Endothelial cell of umbilical vein (primary cell): ENCODE measurements around the gene AHRR. TPM values are rescaled to one million over a fixed set of nuclear protein-coding genes. Genes with fewer than 3 reads are reported as not detected.
A peak's percentile ranks its signal among the peaks of the same experiment; 100 is the strongest.

Experiments
- BruUV-seq: library from RNA; stranded (reverse); fragments of 400-500 nt; replicated peaks from 2 replicates; lab custom pipeline; 2021; lab: Mats Ljungman, UMichigan
- CTCF ChIA-PET: fragments of 300-600, 350-600 bp; sonication (Branson Sonifier 250); formaldehyde crosslinking; loops from one replicate; lab custom pipeline; 2021; ENCODE audit warnings: antibody characterized with exemption, inconsistent platforms; lab: Charles Lee
- POLR2A ChIA-PET: fragments of 300-600, 350-600 bp; sonication (Branson Sonifier 250); formaldehyde crosslinking; loops from one replicate; lab custom pipeline; 2021; ENCODE audit warnings: antibody characterized with exemption, inconsistent platforms; lab: Charles Lee
- DNase-seq: peaks from one replicate; pipeline ENCODE4 v3.0.0-alpha.2; 2011; ENCODE audit warnings: low read depth, low spot score
- FAIRE-seq: peaks from 2 replicates; lab custom pipeline; 2011; peaks lifted over from hg19 to GRCh38; lab: Jason Lieb, UNC
- H2AFZ ChIP-seq: 2 replicates; pipeline ENCODE4 v1.6.0; 2012; ENCODE audit warnings: low read depth, low read length, control low read depth, inconsistent platforms
- H3K27ac ChIP-seq: 2 replicates; pipeline ENCODE4 v1.5.1; 2011; ENCODE audit warnings: low read depth, mild to moderate bottlenecking, control low read depth, low read length, moderate library complexity; ENCODE audit not compliant: insufficient read depth
- H3K27me3 ChIP-seq, 2 experiments: 2 replicates each; pipeline versions ENCODE4 v1.6.0 to v1.6.1; 2011; ENCODE audit warnings: low read length in 2 of 2, mixed read lengths in 1 of 2; ENCODE audit not compliant: control insufficient read depth in 2 of 2, insufficient read depth in 2 of 2
- H3K36me3 ChIP-seq, 2 experiments: 2 replicates in 1 of 2; 3 replicates in 1 of 2; pipeline ENCODE4 v1.5.1; 2011; ENCODE audit warnings: low read length in 2 of 2, mild to moderate bottlenecking in 1 of 2, moderate library complexity in 1 of 2; ENCODE audit not compliant: control insufficient read depth in 2 of 2, insufficient read depth in 2 of 2; ENCODE audit errors: extremely low read depth in 1 of 2
- H3K4me1 ChIP-seq: 3 replicates; pipeline ENCODE4 v1.5.1; 2011; ENCODE audit warnings: mild to moderate bottlenecking, low read length; ENCODE audit not compliant: control insufficient read depth, insufficient read depth; ENCODE audit errors: extremely low read depth
- H3K4me2 ChIP-seq: 2 replicates; pipeline ENCODE4 v1.6.1; 2011; ENCODE audit warnings: low read length, control low read depth, mixed read lengths; ENCODE audit not compliant: insufficient read depth
- H3K4me3 ChIP-seq, 3 experiments: fragments of 200-600 bp in 1 of 3; sonication (generic), shearing (Covaris generic) in 1 of 3; replicated peaks in 1 of 3; 2 replicates each; pipeline ENCODE4 v1.5.1; 2011 to 2016; ENCODE audit warnings: control low read depth in 3 of 3, low read length in 3 of 3, mild to moderate bottlenecking in 2 of 3, inconsistent platforms in 1 of 3, low read depth in 1 of 3, moderate library complexity in 1 of 3; ENCODE audit not compliant: insufficient read depth in 1 of 3
- H3K79me2 ChIP-seq: 2 replicates; pipeline ENCODE4 v1.6.0; 2012; ENCODE audit warnings: low read length, inconsistent platforms; ENCODE audit not compliant: control insufficient read depth, insufficient read depth
- H3K9ac ChIP-seq: replicated peaks from 2 replicates; pipeline ENCODE3; 2011; ENCODE audit warnings: low read length, control low read depth; ENCODE audit not compliant: insufficient read depth; ENCODE audit errors: extremely low read depth
- H3K9me1 ChIP-seq: replicated peaks from 3 replicates; pipeline ENCODE4 v1.6.0; 2011; ENCODE audit warnings: mild to moderate bottlenecking, low read length; ENCODE audit not compliant: control insufficient read depth, insufficient read depth; ENCODE audit errors: extremely low read depth
- H3K9me3 ChIP-seq: replicated peaks from 2 replicates; pipeline ENCODE4 v1.5.1; 2012; ENCODE audit warnings: low read length, inconsistent platforms; ENCODE audit not compliant: control insufficient read depth, insufficient read depth
- H4K20me1 ChIP-seq: replicated peaks from 2 replicates; pipeline ENCODE3; 2011; ENCODE audit warnings: mild to moderate bottlenecking, low read length; ENCODE audit not compliant: control insufficient read depth, insufficient read depth; ENCODE audit errors: extremely low read depth
- CTCF ChIP-seq, 2 donors: IDR thresholded peaks; 1 replicate in 1 of 2; 2 replicates in 1 of 2; pipeline ENCODE4 v1.5.1; 2011; ENCODE audit warnings: low read length in 2 of 2, mild to moderate bottlenecking in 2 of 2, moderate library complexity in 2 of 2, control low read depth in 1 of 2, inconsistent platforms in 1 of 2, low read depth in 1 of 2; ENCODE audit not compliant: insufficient read depth in 1 of 2; ENCODE audit errors: extremely low read depth in 1 of 2
- JUN ChIP-seq: IDR thresholded peaks from 2 replicates; pipeline ENCODE4 v1.6.1; 2011; ENCODE audit warnings: borderline replicate concordance, low read depth; ENCODE audit not compliant: insufficient read length, insufficient read depth
- MAX ChIP-seq: IDR thresholded peaks from 2 replicates; pipeline ENCODE4 v1.6.1; 2011; ENCODE audit not compliant: insufficient read depth, insufficient read length
- MYC ChIP-seq: IDR thresholded peaks from one replicate; pipeline ENCODE4 v1.6.1; 2011; ENCODE audit warnings: mild to moderate bottlenecking, low read depth, low read length
- dilution Hi-C: fragments of 300-500 bp; cut with MboI; formaldehyde crosslinking; loops from one replicate; pipeline ENCODE4 v1.15.0; 2019; ENCODE audit warnings: low sequenced_read_pairs; ENCODE audit not compliant: extremely low pct_ligation_motif_present
- intact Hi-C: fragments of 100-400 bp; cut with micrococcal nuclease; formaldehyde crosslinking; loops from one replicate; pipeline ENCODE4 v1.10.0; 2022
- polyA plus RNA-seq, 4 experiments: library from polyadenylated mRNA; depleted of rRNA in 3 of 4; stranded (reverse) in 3 of 4; unstranded in 1 of 4; fragments of >200 nt; gene quantifications; 2 replicates each; pipeline versions ENCODE4 v1.2.1 to v1.2.3, GENCODE V29; 2011 to 2012; ENCODE audit warnings: missing spikeins in 1 of 4
- total RNA-seq: library from RNA; stranded (reverse); gene quantifications from 2 replicates; pipeline ENCODE4 v1.2.3, GENCODE V29; 2021

The AHRR gene
- total and polyA plus RNA-seq, 2 donors (not counting 3 experiments of a cell fraction or from before 2014, with no cell fraction given): 3.1 to 7.3 TPM

- dilution Hi-C loops: no loop called here
- intact Hi-C loops: loop anchor here (5.0 kb wide), 1 partner anchor 141 kb away; the partner anchor contains the start of gene CEP72
- no peak for DNase-seq
These were observed 150.2 kb downstream of the AHRR start for GRCh38 chr5:471750-472058.

More at GRCh38 chr5:471750-472058, 150.2 kb downstream of the AHRR start:
- H3K36me3 ChIP-seq: peaks cover 0 to 3% of the 10 kb centered on the region in 2 experiments
- no peak for TF ChIP-seq MAX
- no peak for TF ChIP-seq MYC
- no peak for TF ChIP-seq CTCF (IDR thresholded peaks at IDR 0.05; ENCODE audit: extremely low read depth in 1 of 2, insufficient read depth in 1 of 2, low read depth in 1 of 2, low read length in 2 of 2)
- TF ChIP-seq JUN: no peak
- peaks cover 4% of the 10 kb centered on the region for H3K79me2 ChIP-seq
- no peaks in the 10 kb centered on the region for H3K9me3 ChIP-seq
- H3K4me1 ChIP-seq: peaks cover 6% of the 10 kb centered on the region
- peak overlapping the region; percentile 76 for H3K9ac ChIP-seq
- POLR2A ChIA-PET: interaction anchor here (0.6 kb wide), 1 partner anchor 82 kb away, joined by 5 read pairs; no protein-coding TSS in a partner anchor
- CTCF ChIA-PET: interaction anchor here (3.5 kb wide), 1 partner anchor 25 kb away, joined by 23 read pairs; no protein-coding TSS in a partner anchor
- no peak overlapping the region for H3K27ac ChIP-seq
- BruUV-seq: no TSS peak
- peaks cover 5 to 10% of the 10 kb centered on the region in 2 experiments for H3K27me3 ChIP-seq
- no peaks in the 10 kb centered on the region for H4K20me1 ChIP-seq
- H3K4me2 ChIP-seq: peak overlapping the region; percentile 68
- peak; percentile 31 for FAIRE-seq
- peak overlapping the region in 1 of 3 experiments; percentile 42 for H3K4me3 ChIP-seq
- H3K9me1 ChIP-seq: no peaks in the 10 kb centered on the region
- no peak overlapping the region for H2AFZ ChIP-seq
